Uterus (tissue), 4 donors: ENCODE results near the gene AKR7A2. TPM values are rescaled to one million over a fixed set of nuclear protein-coding genes. Genes with fewer than 3 reads are reported as not detected.

Experiments
- DNase-seq, 2 donors: peaks; one replicate each; pipeline ENCODE4 v3.0.0-alpha.2; 2019 to 2020
- H3K27ac ChIP-seq, 2 donors: fragments of 200-600 bp; sonication (generic); 1 replicate in 1 of 2; 2 replicates in 1 of 2; pipeline ENCODE4 v1.5.1; 2016 to 2018
- H3K27me3 ChIP-seq, 2 donors: fragments of 200-600 bp; sonication (generic); one replicate each; pipeline ENCODE4 v1.5.1; 2018 to 2019; ENCODE audit warnings: control low read depth in 1 of 2
- H3K36me3 ChIP-seq, 2 donors: fragments of 200-600 bp; sonication (generic); one replicate each; pipeline ENCODE4 v1.5.1; 2019; ENCODE audit warnings: control low read depth in 1 of 2
- H3K4me1 ChIP-seq, 2 donors: fragments of 200-600 bp; sonication (generic); one replicate each; pipeline ENCODE4 v1.5.1; 2018 to 2019; ENCODE audit warnings: control low read depth in 1 of 2
- H3K4me3 ChIP-seq, 2 donors: fragments of 200-600 bp; sonication (generic); 1 replicate in 1 of 2; 2 replicates in 1 of 2; pipeline ENCODE4 v1.5.1; 2018 to 2019; ENCODE audit warnings: mild to moderate bottlenecking in 1 of 2
- H3K9me3 ChIP-seq, 2 donors: fragments of 200-600 bp; sonication (generic); one replicate each; pipeline ENCODE4 v1.5.1; 2019; ENCODE audit warnings: control low read depth in 1 of 2
- POLR2A ChIP-seq, 2 donors: fragments of 450-650 bp; IDR thresholded peaks; one replicate each; pipeline ENCODE4 v1.6.1; 2016; ENCODE audit warnings: antibody characterized with exemption in 2 of 2, mild to moderate bottlenecking in 1 of 2, moderate library complexity in 1 of 2
- intact Hi-C: fragments of 100-400 bp; cut with DNase I; formaldehyde crosslinking; loops from one replicate; pipeline ENCODE4 v1.15.1; 2023; ENCODE audit warnings: low total_unique reads
- total RNA-seq, 4 donors: library from RNA; depleted of rRNA in 3 of 4; stranded (reverse); fragments of >200 nt in 3 of 4; gene quantifications; one replicate each; pipeline versions ENCODE4 v1.1.0 to v1.2.4, GENCODE V29; 2014 to 2023
- TF ChIP-seq, protein P1 (sequence below), 4 experiments: fragments of 200-600 bp in 2 of 4; fragments of 450-650 bp in 2 of 4; sonication (generic) in 2 of 4; IDR thresholded peaks; one replicate each; pipeline ENCODE4 v1.5.1; 2016 to 2019; ENCODE audit warnings: antibody characterized with exemption in 4 of 4, mild to moderate bottlenecking in 2 of 4, moderate library complexity in 1 of 4
- donor health status: DM: yes; HTN: yes; CAD: no.

The AKR7A2 gene
- total RNA-seq, 4 donors from 2014 or later, result 5.6 to 108 (median 33.6) TPM

DNA sequence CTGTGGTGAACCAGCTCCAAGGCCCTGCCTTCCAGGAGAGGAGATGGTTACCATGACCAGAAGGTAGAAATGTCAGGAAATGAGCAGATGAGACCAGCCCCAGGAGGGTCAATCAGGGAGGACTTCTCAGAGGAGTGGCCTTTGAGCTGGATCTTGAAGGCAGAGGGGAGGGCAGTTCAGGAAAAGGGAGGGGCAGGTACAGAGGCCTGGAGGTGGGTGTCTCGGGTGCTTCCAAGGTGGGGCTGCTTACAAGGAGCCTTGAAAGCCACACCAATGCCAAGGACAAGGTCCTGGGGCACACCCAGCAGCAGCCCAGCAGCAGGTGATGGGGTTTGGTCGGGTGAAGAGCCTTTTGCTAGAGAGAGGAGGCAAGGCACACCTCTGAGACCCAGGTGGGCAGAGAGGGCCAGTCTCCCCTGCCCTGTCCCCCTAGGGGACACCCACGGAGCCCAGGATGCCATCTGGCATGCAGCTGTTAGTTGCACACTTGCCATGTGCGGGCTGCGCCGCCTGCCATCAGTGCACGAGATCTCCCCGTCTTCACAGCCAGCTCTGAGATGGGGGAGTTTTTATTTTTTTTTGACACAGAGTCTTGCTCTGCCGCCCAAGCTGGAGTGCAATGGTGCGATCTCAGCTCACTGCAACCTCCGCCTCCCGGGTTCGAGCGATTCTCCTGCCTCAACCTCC lies 18.6 kb upstream of the AKR7A2 start:
- intact Hi-C loops, result no loop called here
- no peaks in the 10 kb centered on the region for H3K9me3 ChIP-seq
- H3K27me3 ChIP-seq, result no peaks in the 10 kb centered on the region
- DNase-seq, result no peak
- TF ChIP-seq, protein P1, sequence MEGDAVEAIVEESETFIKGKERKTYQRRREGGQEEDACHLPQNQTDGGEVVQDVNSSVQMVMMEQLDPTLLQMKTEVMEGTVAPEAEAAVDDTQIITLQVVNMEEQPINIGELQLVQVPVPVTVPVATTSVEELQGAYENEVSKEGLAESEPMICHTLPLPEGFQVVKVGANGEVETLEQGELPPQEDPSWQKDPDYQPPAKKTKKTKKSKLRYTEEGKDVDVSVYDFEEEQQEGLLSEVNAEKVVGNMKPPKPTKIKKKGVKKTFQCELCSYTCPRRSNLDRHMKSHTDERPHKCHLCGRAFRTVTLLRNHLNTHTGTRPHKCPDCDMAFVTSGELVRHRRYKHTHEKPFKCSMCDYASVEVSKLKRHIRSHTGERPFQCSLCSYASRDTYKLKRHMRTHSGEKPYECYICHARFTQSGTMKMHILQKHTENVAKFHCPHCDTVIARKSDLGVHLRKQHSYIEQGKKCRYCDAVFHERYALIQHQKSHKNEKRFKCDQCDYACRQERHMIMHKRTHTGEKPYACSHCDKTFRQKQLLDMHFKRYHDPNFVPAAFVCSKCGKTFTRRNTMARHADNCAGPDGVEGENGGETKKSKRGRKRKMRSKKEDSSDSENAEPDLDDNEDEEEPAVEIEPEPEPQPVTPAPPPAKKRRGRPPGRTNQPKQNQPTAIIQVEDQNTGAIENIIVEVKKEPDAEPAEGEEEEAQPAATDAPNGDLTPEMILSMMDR (IDR thresholded peaks at IDR 0.05), result no peak
- TF ChIP-seq POLR2A (IDR thresholded peaks at IDR 0.05), result no peak
- H3K36me3 ChIP-seq, result no peaks in the 10 kb centered on the region
- H3K27ac ChIP-seq, result no peak overlapping the region
- H3K4me3 ChIP-seq, result no peak overlapping the region
- H3K4me1 ChIP-seq, result no peaks in the 10 kb centered on the region

DNA sequence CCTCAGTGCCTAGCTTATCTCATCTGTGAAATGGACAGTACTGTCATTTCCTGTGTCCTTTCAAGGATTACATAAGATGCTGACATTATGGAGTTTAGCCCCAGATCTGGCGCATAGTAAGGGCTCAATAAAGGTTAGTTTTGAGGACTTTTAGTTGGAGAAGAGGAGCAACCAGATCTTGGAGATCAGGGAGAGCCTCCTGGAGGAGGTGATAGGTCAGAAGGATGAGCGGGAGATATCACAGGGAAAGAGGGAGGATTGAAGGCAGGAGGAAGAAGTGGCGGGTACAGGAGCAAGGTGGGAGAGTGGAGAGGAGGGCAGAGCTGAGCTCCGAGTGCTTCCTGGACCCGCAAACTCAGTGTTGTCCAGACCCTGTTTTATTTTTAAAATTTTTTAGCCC lies 17.7 kb upstream of the AKR7A2 start:
- intact Hi-C loops, result no loop called here
- Histone ChIP-seq H3K4me1 (no peaks in the 10 kb centered on the region), H3K9me3 (no peaks in the 10 kb centered on the region), H3K36me3 (no peaks in the 10 kb centered on the region), H3K4me3 (no peak overlapping the region), H3K27me3 (no peaks in the 10 kb centered on the region), H3K27ac (no peak overlapping the region)
- TF ChIP-seq POLR2A (IDR thresholded peaks at IDR 0.05), result no peak
- no peak for DNase-seq

DNA sequence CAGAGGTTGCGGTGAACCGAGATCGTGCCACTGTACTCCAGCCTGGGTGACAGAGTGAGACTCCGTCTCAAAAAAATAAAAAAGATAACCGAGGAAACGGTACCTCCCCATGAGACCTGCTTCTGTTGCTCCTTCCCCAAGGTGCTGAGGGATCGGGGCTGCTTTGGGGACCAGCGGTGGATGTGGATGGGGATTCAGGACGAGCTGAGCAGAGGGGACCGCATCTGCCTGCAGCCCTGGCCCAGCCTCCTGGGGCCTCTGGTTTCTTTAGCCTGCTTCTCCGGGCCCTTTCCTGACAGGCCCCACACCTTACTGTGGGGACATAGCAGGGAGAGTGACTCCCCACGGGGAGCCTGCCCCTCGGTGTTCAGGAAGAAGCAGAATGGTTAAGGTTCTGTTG lies 17.2 kb upstream of the AKR7A2 start:
- Histone ChIP-seq H3K36me3 (no peaks in the 10 kb centered on the region), H3K9me3 (no peaks in the 10 kb centered on the region), H3K27me3 (no peaks in the 10 kb centered on the region), H3K4me3 (no peak overlapping the region), H3K27ac (no peak overlapping the region), H3K4me1 (no peaks in the 10 kb centered on the region)
- no peak for TF ChIP-seq POLR2A (IDR thresholded peaks at IDR 0.05)
- TF ChIP-seq, protein P1 (IDR thresholded peaks at IDR 0.05), result no peak
- no peak for DNase-seq
- intact Hi-C loops, result no loop called here

DNA sequence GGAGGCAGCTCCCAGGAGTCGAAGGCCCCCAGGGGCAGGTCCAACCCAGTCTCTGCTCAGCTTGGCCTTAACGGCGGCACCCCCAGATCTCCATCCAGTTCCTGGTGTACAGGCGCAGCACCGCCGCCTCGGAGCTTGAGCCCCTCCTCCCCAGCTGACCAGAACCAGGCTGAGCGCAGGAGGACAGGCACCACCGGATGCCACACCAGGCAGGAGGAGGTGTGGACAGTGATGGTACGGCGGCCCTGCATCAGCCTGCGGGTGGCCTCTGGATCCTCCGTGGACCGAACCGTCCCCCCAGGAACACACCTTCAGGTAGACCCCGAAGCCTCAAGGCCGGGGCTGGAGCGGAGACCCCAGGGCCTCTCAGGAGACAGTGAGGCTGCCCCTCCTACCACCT lies 16.5 kb upstream of the AKR7A2 start:
- intact Hi-C loops, result no loop called here

DNA sequence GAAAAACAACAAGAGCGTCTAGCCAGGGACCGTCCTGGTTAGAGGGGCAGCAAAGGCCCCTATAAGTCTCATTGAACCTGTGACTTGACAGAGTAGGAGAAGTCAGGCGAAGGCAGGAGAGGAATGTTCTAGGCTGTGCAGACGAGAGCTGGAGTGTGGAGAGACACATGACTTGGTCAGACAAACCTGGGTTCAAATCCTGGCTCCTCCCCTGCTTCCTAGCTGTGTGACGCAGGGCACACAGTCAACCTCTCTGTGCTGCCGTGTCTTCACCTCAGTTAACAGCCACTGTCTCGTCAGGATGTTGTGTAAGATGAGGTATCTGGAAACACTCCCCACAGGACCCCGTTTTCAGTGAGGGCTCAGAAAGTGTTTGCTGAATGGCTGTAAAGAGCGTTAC lies 15.8 kb upstream of the AKR7A2 start:
- Histone ChIP-seq H3K27me3 (no peaks in the 10 kb centered on the region), H3K9me3 (no peaks in the 10 kb centered on the region), H3K27ac (no peak overlapping the region), H3K4me3 (no peak overlapping the region), H3K4me1 (no peaks in the 10 kb centered on the region), H3K36me3 (no peaks in the 10 kb centered on the region)
- TF ChIP-seq POLR2A (IDR thresholded peaks at IDR 0.05), result no peak
- TF ChIP-seq, protein P1 (IDR thresholded peaks at IDR 0.05), result no peak
- intact Hi-C loops, result no loop called here
- no peak for DNase-seq

More for the DNA sequence above, 16.5 kb upstream of the AKR7A2 start:
- no peaks in the 10 kb centered on the region for H3K27me3 ChIP-seq
- no peaks in the 10 kb centered on the region for H3K36me3 ChIP-seq
- H3K4me3 ChIP-seq, result no peak overlapping the region
- H3K27ac ChIP-seq, result no peak overlapping the region
- H3K9me3 ChIP-seq, result no peaks in the 10 kb centered on the region
- no peak for TF ChIP-seq POLR2A (IDR thresholded peaks at IDR 0.05)
- TF ChIP-seq, protein P1 (IDR thresholded peaks at IDR 0.05), result no peak
- no peaks in the 10 kb centered on the region for H3K4me1 ChIP-seq
- DNase-seq, result no peak

DNA sequence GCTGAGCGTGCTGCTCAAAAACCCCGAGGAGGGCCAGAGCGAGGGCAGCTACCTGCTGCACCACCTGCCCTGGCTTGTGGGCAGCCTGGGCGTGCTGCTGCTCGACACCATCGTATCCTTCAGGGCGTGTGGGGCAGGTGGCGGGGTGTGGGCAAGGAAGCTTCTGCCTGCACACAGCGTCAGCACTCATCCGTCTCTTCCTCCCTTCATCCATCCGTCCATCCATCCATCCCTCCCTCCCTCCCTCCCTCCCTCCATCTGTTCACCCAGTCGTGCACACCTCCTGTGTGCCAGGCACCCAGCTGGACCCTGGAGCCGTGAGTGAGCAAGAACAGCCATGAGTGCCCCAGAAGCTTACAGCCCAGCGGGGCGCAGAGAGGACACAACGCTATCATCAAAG lies 15.4 kb upstream of the AKR7A2 start:
- intact Hi-C loops, result no loop called here
- no peak for TF ChIP-seq POLR2A (IDR thresholded peaks at IDR 0.05)
- TF ChIP-seq, protein P1 (IDR thresholded peaks at IDR 0.05), result no peak
- Histone ChIP-seq H3K27me3 (no peaks in the 10 kb centered on the region), H3K4me3 (no peak overlapping the region), H3K4me1 (no peaks in the 10 kb centered on the region), H3K27ac (no peak overlapping the region), H3K9me3 (no peaks in the 10 kb centered on the region), H3K36me3 (no peaks in the 10 kb centered on the region)
- no peak for DNase-seq
